NCI-H1105 treated with DMSO at 0.1 percent for 48 hours (cell line): ENCODE results near the gene FBXL7.

ENCODE experiments used
- DNase-seq: peaks from one replicate; lab custom pipeline; 2025; lab: John Stamatoyannopoulos, UW

FBXL7 gene

GRCh38 chr5:15717001-15717400 is 217.0 kb downstream of the FBXL7 start:
- no peak for DNase-seq

- DNase-seq, result no peak
Measured at GRCh38 chr5:15718421-15719179, 218.6 kb downstream of the FBXL7 start.

- peak; percentile 76 for DNase-seq
Measured at GRCh38 chr5:15719784-15720183, 219.8 kb downstream of the FBXL7 start.

- no peak for DNase-seq
Measured at GRCh38 chr5:15720515-15720914, 220.5 kb downstream of the FBXL7 start.

GRCh38 chr5:15722305-15722704 is 222.3 kb downstream of the FBXL7 start:
- no peak for DNase-seq

- DNase-seq, result no peak
Measured at GRCh38 chr5:15727375-15727774, 227.4 kb downstream of the FBXL7 start.

- DNase-seq, result no peak
Measured at GRCh38 chr5:15728811-15729210, 228.8 kb downstream of the FBXL7 start.

- DNase-seq, result no peak
Measured at GRCh38 chr5:15731699-15732098, 231.7 kb downstream of the FBXL7 start.

GRCh38 chr5:15734058-15734457 is 234.1 kb downstream of the FBXL7 start:
- DNase-seq, result no peak

GRCh38 chr5:15737036-15737821 is 237.2 kb downstream of the FBXL7 start:
- DNase-seq, result no peak

GRCh38 chr5:15737871-15738664 is 238.1 kb downstream of the FBXL7 start:
- no peak for DNase-seq

GRCh38 chr5:15740383-15740782 is 240.4 kb downstream of the FBXL7 start:
- no peak for DNase-seq

- no peak for DNase-seq
Measured at GRCh38 chr5:15741591-15741990, 241.6 kb downstream of the FBXL7 start.

GRCh38 chr5:15746833-15747232 is 246.9 kb downstream of the FBXL7 start:
- no peak for DNase-seq

- DNase-seq, result no peak
Measured at GRCh38 chr5:15748266-15748665, 248.3 kb downstream of the FBXL7 start.

GRCh38 chr5:15752663-15753285 is 252.8 kb downstream of the FBXL7 start:
- no peak for DNase-seq

- no peak for DNase-seq
Measured at GRCh38 chr5:15753752-15754151, 253.8 kb downstream of the FBXL7 start.

GRCh38 chr5:15757103-15757502 is 257.1 kb downstream of the FBXL7 start:
- no peak for DNase-seq

- peak; percentile 7 for DNase-seq
Measured at GRCh38 chr5:15757619-15758018, 257.6 kb downstream of the FBXL7 start.

GRCh38 chr5:15762668-15763067 is 262.7 kb downstream of the FBXL7 start:
- DNase-seq, result no peak

- DNase-seq, result no peak
Measured at GRCh38 chr5:15763754-15764153, 263.8 kb downstream of the FBXL7 start.

- no peak for DNase-seq
Measured at GRCh38 chr5:15768936-15769335, 269.0 kb downstream of the FBXL7 start.
